ENCODE data around the gene RPL37A.

GRCh38 chr2:216498070-216498378 is 620 bp upstream of the RPL37A start:
- no peak for TF ChIP-seq TAF1 (IDR thresholded peaks at IDR 0.05; ENCODE audit: borderline replicate concordance, low read depth, low read length)
- TF ChIP-seq POLR2A (IDR thresholded peaks at IDR 0.05; ENCODE audit: low read depth, low read length): no peak
